NCI-H187 treated with DMSO at 0.1 percent for 48 hours (cell line): Measurements from ENCODE around the gene RUSC2.
"Not testable (repeated sequence)": the region's sequence is repeated elsewhere in the genome, so short reads cannot be mapped to it uniquely, and the experiment has no call there.

Experiments used
- DNase-seq: peaks from one replicate; lab custom pipeline; 2025; lab: John Stamatoyannopoulos, UW

Gene RUSC2

GRCh38 chr9:35521708-35522107, 31.8 kb downstream of the RUSC2 start:
- no peak for DNase-seq

GRCh38 chr9:35522187-35522586, 32.3 kb downstream of the RUSC2 start:
- no peak for DNase-seq

- no peak for DNase-seq
Measured at GRCh38 chr9:35522700-35523099, 32.8 kb downstream of the RUSC2 start.

- not testable (repeated sequence) for DNase-seq
Measured at GRCh38 chr9:35523556-35523955, 33.6 kb downstream of the RUSC2 start.

- DNase-seq: no peak
Measured at GRCh38 chr9:35526087-35526801, 36.3 kb downstream of the RUSC2 start.

- DNase-seq: no peak
Measured at GRCh38 chr9:35529161-35529823, 39.4 kb downstream of the RUSC2 start.

- DNase-seq: no peak
Measured at GRCh38 chr9:35533398-35533797, 43.5 kb downstream of the RUSC2 start.

GRCh38 chr9:35534921-35535320, 45.0 kb downstream of the RUSC2 start:
- DNase-seq: not testable (repeated sequence)

GRCh38 chr9:35537913-35538312, 48.0 kb downstream of the RUSC2 start:
- DNase-seq: no peak

GRCh38 chr9:35538361-35539234, 48.7 kb downstream of the RUSC2 start:
- DNase-seq: no peak
